CD14-positive monocyte (primary cell): ENCODE data around the gene MRPS18A. TPM values are rescaled to one million over a fixed set of nuclear protein-coding genes. Genes with fewer than 3 reads are reported as not detected.
A peak's percentile ranks its signal among the peaks of the same experiment; 100 is the strongest.

Experiments used
- DNase-seq, 3 donors: peaks; one replicate each; pipeline ENCODE4 v3.0.0-alpha.2; 2011 to 2022
- H2AFZ ChIP-seq: 2 replicates; pipeline ENCODE4 v1.6.0; 2012; ENCODE audit warnings: mild to moderate bottlenecking, low read depth, low read length, inconsistent platforms; ENCODE audit not compliant: insufficient read depth, poor library complexity, severe bottlenecking
- H3K27ac ChIP-seq, 2 donors: 1 replicate in 1 of 2; 2 replicates in 1 of 2; pipeline ENCODE4 v1.5.1; 2012 to 2013; ENCODE audit warnings: low read length in 2 of 2, control low read depth in 1 of 2, inconsistent platforms in 1 of 2, low read depth in 1 of 2, mild to moderate bottlenecking in 1 of 2
- H3K27me3 ChIP-seq, 2 donors: one replicate each; pipeline versions ENCODE4 v1.6.0 to v1.6.1; 2011 to 2013; ENCODE audit warnings: low read length in 2 of 2; ENCODE audit not compliant: control insufficient read depth in 2 of 2, insufficient read depth in 2 of 2
- H3K36me3 ChIP-seq, 2 donors: replicated peaks in 1 of 2; 1 replicate in 1 of 2; 2 replicates in 1 of 2; pipeline versions ENCODE4 v1.5.1 to v1.6.1; 2012 to 2013; ENCODE audit warnings: low read length in 2 of 2, control low read depth in 1 of 2, inconsistent platforms in 1 of 2, mild to moderate bottlenecking in 1 of 2; ENCODE audit not compliant: insufficient read depth in 2 of 2, control insufficient read depth in 1 of 2
- H3K4me1 ChIP-seq, 2 donors: 1 replicate in 1 of 2; 2 replicates in 1 of 2; pipeline versions ENCODE4 v1.5.1 to v1.6.1; 2012 to 2013; ENCODE audit warnings: low read length in 2 of 2, control low read depth in 1 of 2, inconsistent platforms in 1 of 2, mild to moderate bottlenecking in 1 of 2, moderate library complexity in 1 of 2; ENCODE audit not compliant: insufficient read depth in 2 of 2, control insufficient read depth in 1 of 2
- H3K4me2 ChIP-seq: replicated peaks from 2 replicates; pipeline ENCODE3; 2012; ENCODE audit warnings: low read length, moderate library complexity, mild to moderate bottlenecking; ENCODE audit not compliant: poor library complexity, severe bottlenecking; ENCODE audit errors: extremely low read depth
- H3K4me3 ChIP-seq, 3 experiments: fragments of 200-600 bp in 1 of 3; sonication (generic) in 1 of 3; replicated peaks in 1 of 3; 1 replicate in 2 of 3; 2 replicates in 1 of 3; pipeline ENCODE4 v1.5.1; 2011 to 2013; ENCODE audit warnings: low read length in 3 of 3, mild to moderate bottlenecking in 3 of 3, control low read depth in 2 of 3, low read depth in 2 of 3, inconsistent platforms in 1 of 3, moderate library complexity in 1 of 3
- H3K79me2 ChIP-seq: 2 replicates; pipeline ENCODE4 v1.6.0; 2012; ENCODE audit warnings: mild to moderate bottlenecking, control low read depth, inconsistent platforms, low read length, moderate library complexity; ENCODE audit not compliant: insufficient read depth
- H3K9ac ChIP-seq: 2 replicates; pipeline ENCODE4 v1.6.0; 2017; ENCODE audit warnings: low read length, mild to moderate bottlenecking; ENCODE audit not compliant: insufficient read depth, poor library complexity, severe bottlenecking
- H3K9me3 ChIP-seq, 2 donors: replicated peaks in 1 of 2; 1 replicate in 1 of 2; 2 replicates in 1 of 2; pipeline versions ENCODE4 v1.5.1 to v1.6.1; 2012 to 2013; ENCODE audit warnings: low read length in 2 of 2, control low read depth in 1 of 2; ENCODE audit not compliant: control insufficient read depth in 1 of 2, insufficient read depth in 1 of 2
- H4K20me1 ChIP-seq: 2 replicates; pipeline ENCODE4 v1.6.0; 2012; ENCODE audit warnings: mild to moderate bottlenecking, low read length, control low read depth, moderate library complexity; ENCODE audit not compliant: insufficient read depth
- H3K27ac Mint-ChIP-seq, 7 donors: one replicate each; pipeline ENCODE4 v1.8.0; 2020; ENCODE audit warnings: mild to moderate bottlenecking in 7 of 7, mixed read lengths in 7 of 7, moderate library complexity in 6 of 7, inconsistent platforms in 2 of 7
- H3K27me3 Mint-ChIP-seq, 3 donors: one replicate each; pipeline ENCODE4 v1.8.0; 2021 to 2022; ENCODE audit warnings: low read depth in 3 of 3, mild to moderate bottlenecking in 3 of 3, mixed read lengths in 3 of 3, moderate library complexity in 3 of 3, inconsistent platforms in 1 of 3
- H3K36me3 Mint-ChIP-seq, 2 donors: one replicate each; pipeline ENCODE4 v1.8.0; 2020; ENCODE audit warnings: mixed read lengths in 2 of 2, inconsistent platforms in 1 of 2, mild to moderate bottlenecking in 1 of 2
- H3K4me1 Mint-ChIP-seq: one replicate; pipeline ENCODE4 v1.8.0; 2020; ENCODE audit warnings: mild to moderate bottlenecking, mixed read lengths
- H3K4me3 Mint-ChIP-seq, 2 donors: one replicate each; pipeline ENCODE4 v1.8.0; 2020; ENCODE audit warnings: mild to moderate bottlenecking in 2 of 2, mixed read lengths in 2 of 2, moderate library complexity in 1 of 2
- H3K9me3 Mint-ChIP-seq, 7 donors: one replicate each; pipeline ENCODE4 v1.8.0; 2020 to 2022; ENCODE audit warnings: mixed read lengths in 7 of 7, mild to moderate bottlenecking in 6 of 7, moderate library complexity in 6 of 7, inconsistent platforms in 2 of 7
- WGBS: methylation state at CpG from one replicate; pipeline ENCODE4 v1.1.5; 2013; ENCODE audit warnings: missing lambda C conversion rate; ENCODE audit not compliant: insufficient coverage; 5-methylcytosine and 5-hydroxymethylcytosine counted together
- intact Hi-C, 2 donors: fragments of 100-400 bp; cut with micrococcal nuclease; formaldehyde crosslinking; loops; one replicate each; pipeline versions ENCODE4 v1.15.0 to v1.15.1; 2023
- polyA plus RNA-seq, 3 donors: library from polyadenylated mRNA; depleted of rRNA in 1 of 3; unstranded in 2 of 3; stranded (reverse) in 1 of 3; fragments of 300-500 nt in 2 of 3; fragments of >200 nt in 1 of 3; fragmentation: Illumina TruSeq in 2 of 3; gene quantifications; 1 replicate in 2 of 3; 2 replicates in 1 of 3; pipeline ENCODE4 v1.2.3, GENCODE V29; 2012 to 2021
- TF ChIP-seq, protein P1 (sequence below): fragments of 200-600 bp; IDR thresholded peaks from one replicate; pipeline ENCODE4 v1.8.0; 2022; ENCODE audit warnings: antibody characterized with exemption, mild to moderate bottlenecking

The MRPS18A gene
- polyA plus RNA-seq, 3 donors, result 17.3 to 45.3 (median 41.4) TPM

DNA sequence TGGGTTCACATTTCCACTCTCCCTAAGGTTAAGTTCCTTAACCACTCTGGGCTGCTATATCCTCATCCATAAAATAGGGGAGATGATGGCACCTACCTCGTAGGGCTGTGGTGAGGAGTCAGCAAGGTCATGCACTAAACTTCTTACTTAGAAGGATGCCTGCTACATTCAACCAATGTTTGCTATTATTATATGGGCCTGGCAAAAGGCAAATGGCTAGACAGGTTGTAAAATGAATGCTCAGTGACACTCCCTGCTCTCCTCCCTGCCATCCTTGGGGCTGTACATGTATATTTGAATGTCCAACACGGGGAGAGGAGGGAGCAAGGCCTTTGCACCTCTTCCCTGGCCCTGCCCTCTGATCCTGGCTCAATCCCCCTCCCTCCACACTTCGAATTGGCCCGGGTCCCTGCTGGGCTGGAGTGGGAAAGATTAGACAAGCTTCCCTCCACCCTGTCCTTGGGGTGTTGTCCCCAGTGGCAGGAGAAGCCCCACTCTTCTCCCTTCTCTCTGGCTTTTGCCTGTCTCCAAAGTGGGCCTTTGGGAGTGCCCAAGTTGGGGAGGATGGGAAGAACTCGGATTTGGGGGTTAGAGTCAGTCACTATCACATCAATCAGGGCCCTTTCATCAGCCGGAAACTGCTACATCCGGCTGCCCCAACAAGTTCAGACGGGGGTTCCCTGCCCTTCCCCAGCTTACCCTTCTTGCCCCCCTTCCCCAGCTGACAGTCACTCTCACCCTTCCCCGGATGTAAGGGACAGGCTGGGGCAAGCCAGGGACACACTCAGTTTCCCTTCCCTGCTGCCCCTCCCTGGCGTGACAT, 46.1 kb upstream of the MRPS18A start:
- Histone ChIP-seq H3K4me1 (peaks cover 10% of the 10 kb centered on the region in 2 donors), H3K9ac (no peak overlapping the region), H4K20me1 (no peaks in the 10 kb centered on the region), H3K79me2 (no peaks in the 10 kb centered on the region), H3K27ac (no peak overlapping the region), H3K4me2 (no peak overlapping the region), H3K4me3 (no peak overlapping the region), H2AFZ (no peak overlapping the region), H3K9me3 (peaks cover 10 to 20% of the 10 kb centered on the region in 2 donors), H3K27me3 (peaks cover 0 to under 1% of the 10 kb centered on the region in 2 donors), H3K36me3 (no peaks in the 10 kb centered on the region)
- WGBS, result 18% methylated on average over 5 of the region's 10 CpGs
- H3K27me3 Mint-ChIP-seq, result peaks cover 3 to 32% (median 13%) of the 10 kb centered on the region in 3 donors
- H3K4me1 Mint-ChIP-seq, result peaks cover 20% of the 10 kb centered on the region
- DNase-seq, result peak in 2 of 3 donors; percentile 52 to 75
- H3K9me3 Mint-ChIP-seq, result peaks cover 8 to 29% (median 23%) of the 10 kb centered on the region in 7 donors
- H3K27ac Mint-ChIP-seq, result peak overlapping the region in 5 of 7 donors; percentile 4 to 68 (median 48)
- peaks cover 3 to 5% of the 10 kb centered on the region in 2 donors for H3K36me3 Mint-ChIP-seq
- H3K4me3 Mint-ChIP-seq, result peak overlapping the region in 1 of 2 donors; percentile 17
- TF ChIP-seq, protein P1, sequence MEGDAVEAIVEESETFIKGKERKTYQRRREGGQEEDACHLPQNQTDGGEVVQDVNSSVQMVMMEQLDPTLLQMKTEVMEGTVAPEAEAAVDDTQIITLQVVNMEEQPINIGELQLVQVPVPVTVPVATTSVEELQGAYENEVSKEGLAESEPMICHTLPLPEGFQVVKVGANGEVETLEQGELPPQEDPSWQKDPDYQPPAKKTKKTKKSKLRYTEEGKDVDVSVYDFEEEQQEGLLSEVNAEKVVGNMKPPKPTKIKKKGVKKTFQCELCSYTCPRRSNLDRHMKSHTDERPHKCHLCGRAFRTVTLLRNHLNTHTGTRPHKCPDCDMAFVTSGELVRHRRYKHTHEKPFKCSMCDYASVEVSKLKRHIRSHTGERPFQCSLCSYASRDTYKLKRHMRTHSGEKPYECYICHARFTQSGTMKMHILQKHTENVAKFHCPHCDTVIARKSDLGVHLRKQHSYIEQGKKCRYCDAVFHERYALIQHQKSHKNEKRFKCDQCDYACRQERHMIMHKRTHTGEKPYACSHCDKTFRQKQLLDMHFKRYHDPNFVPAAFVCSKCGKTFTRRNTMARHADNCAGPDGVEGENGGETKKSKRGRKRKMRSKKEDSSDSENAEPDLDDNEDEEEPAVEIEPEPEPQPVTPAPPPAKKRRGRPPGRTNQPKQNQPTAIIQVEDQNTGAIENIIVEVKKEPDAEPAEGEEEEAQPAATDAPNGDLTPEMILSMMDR, result no peak
- intact Hi-C loops, result no loop called here

DNA sequence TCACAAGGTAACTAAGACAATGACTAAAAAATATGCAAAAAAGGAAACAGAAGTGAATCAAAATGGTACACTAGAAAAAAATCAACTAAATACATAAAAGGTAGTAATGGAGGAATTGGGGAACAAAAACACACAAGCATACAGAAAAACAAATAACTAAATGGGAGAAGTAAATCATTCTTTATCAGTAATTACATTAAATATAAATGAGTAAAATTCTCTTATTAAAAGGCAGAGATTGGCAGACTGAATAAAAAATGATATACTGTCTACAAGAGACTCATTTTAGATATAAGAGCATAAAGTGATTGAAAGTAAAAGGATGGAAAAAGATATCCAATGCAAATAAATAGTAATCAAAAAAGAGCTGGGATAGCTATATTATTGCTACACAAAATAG, 43.0 kb upstream of the MRPS18A start:
- peaks cover 32% of the 10 kb centered on the region for H3K4me1 Mint-ChIP-seq
- TF ChIP-seq, protein P1, result no peak
- no peak overlapping the region for H3K27ac Mint-ChIP-seq
- DNase-seq, result no peak
- Histone ChIP-seq H3K79me2 (no peaks in the 10 kb centered on the region), H3K9ac (no peak overlapping the region), H3K4me2 (no peak overlapping the region), H3K36me3 (no peaks in the 10 kb centered on the region), H3K4me3 (no peak overlapping the region), H3K4me1 (peaks cover 17 to 18% of the 10 kb centered on the region in 2 donors), H4K20me1 (no peaks in the 10 kb centered on the region), H2AFZ (no peak overlapping the region), H3K9me3 (peaks cover 10 to 20% of the 10 kb centered on the region in 2 donors), H3K27ac (no peak overlapping the region), H3K27me3 (peaks cover 9 to 20% of the 10 kb centered on the region in 2 donors)
- no peak overlapping the region for H3K4me3 Mint-ChIP-seq
- H3K9me3 Mint-ChIP-seq, result peaks cover 8 to 29% (median 23%) of the 10 kb centered on the region in 7 donors
- intact Hi-C loops, result no loop called here
- peaks cover 8 to 56% (median 25%) of the 10 kb centered on the region in 3 donors for H3K27me3 Mint-ChIP-seq
- peaks cover 3 to 5% of the 10 kb centered on the region in 2 donors for H3K36me3 Mint-ChIP-seq
